Cardiac muscle cell (in vitro differentiated cells and primary cell): ENCODE results near the gene UBAP2L. TPM values are rescaled to one million over a fixed set of nuclear protein-coding genes. Genes with fewer than 3 reads are reported as not detected.

Experiments
- DNase-seq, 2 donors: peaks; one replicate each; pipeline versions ENCODE4 v3.0.0 to v3.0.0-alpha.2; 2010 to 2017; ENCODE audit warnings: low read depth in 1 of 2, low spot score in 1 of 2
- H3K27ac ChIP-seq: fragments of 200-600 bp; sonication (generic); 2 replicates; pipeline ENCODE4 v1.5.1; 2016
- H3K27me3 ChIP-seq: fragments of 200-600 bp; sonication (generic); 2 replicates; pipeline ENCODE4 v1.6.0; 2016; ENCODE audit warnings: control low read depth
- H3K36me3 ChIP-seq: fragments of 200-600 bp; sonication (generic); 2 replicates; pipeline ENCODE4 v1.5.1; 2016; ENCODE audit warnings: control low read depth
- H3K4me1 ChIP-seq: fragments of 200-600 bp; sonication (generic); 2 replicates; pipeline ENCODE4 v1.8.1; 2017; ENCODE audit warnings: low read depth, mild to moderate bottlenecking, mixed run types
- H3K4me3 ChIP-seq: fragments of 200-600 bp; sonication (generic); 2 replicates; pipeline ENCODE4 v1.5.1; 2016; ENCODE audit warnings: mild to moderate bottlenecking
- H3K9me3 ChIP-seq: fragments of 200-600 bp; sonication (generic); 2 replicates; pipeline ENCODE4 v1.5.1; 2017; ENCODE audit warnings: low read depth, mild to moderate bottlenecking, control low read depth
- polyA plus RNA-seq: library from polyadenylated mRNA; unstranded; fragments of >200 nt; fragmentation: Nextera tagmentation; extraction: Ambion mirVana; gene quantifications from 2 replicates; pipeline ENCODE4 v1.2.1, GENCODE V29; 2016
- total RNA-seq: library from RNA; depleted of rRNA; stranded (reverse); fragments of >200 nt; gene quantifications from 2 replicates; pipeline ENCODE4 v1.2.3, GENCODE V29; 2016
- TF ChIP-seq, protein P1 (sequence below): IDR thresholded peaks from 2 replicates; pipeline ENCODE4 v1.5.1; 2012; ENCODE audit warnings: low read depth, mild to moderate bottlenecking, low read length

Gene UBAP2L
- total and polyA plus RNA-seq, 2 experiments from 2014 or later, result 142 to 190 TPM

GRCh38 chr1:154237880-154238506 lies 17.2 kb downstream of the UBAP2L start:
- Histone ChIP-seq H3K9me3 (no peaks in the 10 kb centered on the region), H3K4me1 (no peaks in the 10 kb centered on the region), H3K27ac (no peak overlapping the region), H3K36me3 (peaks cover 88% of the 10 kb centered on the region), H3K27me3 (no peaks in the 10 kb centered on the region), H3K4me3 (no peak overlapping the region)
- DNase-seq, result no peak
- TF ChIP-seq, protein P1, sequence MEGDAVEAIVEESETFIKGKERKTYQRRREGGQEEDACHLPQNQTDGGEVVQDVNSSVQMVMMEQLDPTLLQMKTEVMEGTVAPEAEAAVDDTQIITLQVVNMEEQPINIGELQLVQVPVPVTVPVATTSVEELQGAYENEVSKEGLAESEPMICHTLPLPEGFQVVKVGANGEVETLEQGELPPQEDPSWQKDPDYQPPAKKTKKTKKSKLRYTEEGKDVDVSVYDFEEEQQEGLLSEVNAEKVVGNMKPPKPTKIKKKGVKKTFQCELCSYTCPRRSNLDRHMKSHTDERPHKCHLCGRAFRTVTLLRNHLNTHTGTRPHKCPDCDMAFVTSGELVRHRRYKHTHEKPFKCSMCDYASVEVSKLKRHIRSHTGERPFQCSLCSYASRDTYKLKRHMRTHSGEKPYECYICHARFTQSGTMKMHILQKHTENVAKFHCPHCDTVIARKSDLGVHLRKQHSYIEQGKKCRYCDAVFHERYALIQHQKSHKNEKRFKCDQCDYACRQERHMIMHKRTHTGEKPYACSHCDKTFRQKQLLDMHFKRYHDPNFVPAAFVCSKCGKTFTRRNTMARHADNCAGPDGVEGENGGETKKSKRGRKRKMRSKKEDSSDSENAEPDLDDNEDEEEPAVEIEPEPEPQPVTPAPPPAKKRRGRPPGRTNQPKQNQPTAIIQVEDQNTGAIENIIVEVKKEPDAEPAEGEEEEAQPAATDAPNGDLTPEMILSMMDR, result no peak

DNA sequence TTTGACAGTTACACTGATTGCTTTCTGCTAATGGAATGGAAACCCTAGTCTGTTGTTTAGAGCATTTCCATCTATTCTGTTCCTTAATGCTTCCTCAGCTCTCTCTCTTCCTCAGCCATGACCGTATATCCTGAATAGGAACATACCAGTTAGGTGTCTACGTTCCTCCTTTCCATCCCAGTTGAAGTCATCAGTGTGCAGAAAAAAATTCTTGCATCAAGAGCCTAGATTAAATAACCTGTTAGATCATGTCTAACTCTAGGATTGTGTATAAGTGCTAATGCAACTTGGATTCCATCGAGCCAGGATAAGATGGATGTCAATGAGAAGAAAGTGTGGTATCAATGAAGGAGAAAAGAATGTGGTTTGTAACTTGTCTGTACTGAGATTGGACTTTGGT lies 18.7 kb downstream of the UBAP2L start:
- peaks cover 91% of the 10 kb centered on the region for H3K36me3 ChIP-seq
- H3K27me3 ChIP-seq, result no peaks in the 10 kb centered on the region
- no peak overlapping the region for H3K27ac ChIP-seq
- H3K9me3 ChIP-seq, result no peaks in the 10 kb centered on the region
- no peaks in the 10 kb centered on the region for H3K4me1 ChIP-seq
- no peak for DNase-seq
- TF ChIP-seq, protein P1, result no peak
- no peak overlapping the region for H3K4me3 ChIP-seq

- TF ChIP-seq, protein P1, result no peak
- Histone ChIP-seq H3K36me3 (peaks cover 91% of the 10 kb centered on the region), H3K27me3 (no peaks in the 10 kb centered on the region), H3K4me3 (no peak overlapping the region), H3K9me3 (no peaks in the 10 kb centered on the region), H3K4me1 (no peaks in the 10 kb centered on the region), H3K27ac (no peak overlapping the region)
- DNase-seq, result no peak
Measured at GRCh38 chr1:154240294-154240833, 19.6 kb downstream of the UBAP2L start.

DNA sequence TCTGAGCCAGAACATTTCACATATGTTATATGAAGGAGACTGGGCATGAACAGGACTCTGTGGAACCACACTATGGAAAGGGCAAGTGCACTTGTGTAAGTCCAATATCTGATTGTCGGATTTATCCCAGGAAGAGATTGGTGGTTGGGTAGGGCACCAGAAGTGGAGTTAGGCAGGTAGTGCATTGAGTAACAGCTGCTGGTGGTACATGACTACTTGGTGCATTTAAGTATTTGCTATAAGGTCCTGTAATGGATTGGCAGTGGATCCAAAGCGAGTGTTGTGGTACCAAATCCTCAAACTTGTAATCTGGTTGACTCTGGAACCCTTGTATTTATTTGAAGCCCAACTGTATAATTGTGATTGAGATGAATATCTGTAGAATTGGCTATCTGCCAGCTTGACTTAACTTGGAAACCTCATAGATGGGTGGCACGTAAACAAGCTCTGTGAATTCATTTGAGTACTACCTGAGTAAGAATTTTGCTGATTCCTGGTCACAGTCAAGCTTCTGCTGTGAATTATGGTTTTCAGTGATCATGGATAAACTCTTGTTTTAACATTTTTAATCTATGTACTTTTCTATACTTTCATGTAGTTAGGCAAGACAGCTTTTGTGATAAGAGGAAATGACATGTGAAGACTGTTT lies 21.1 kb downstream of the UBAP2L start:
- H3K27me3 ChIP-seq, result no peaks in the 10 kb centered on the region
- H3K9me3 ChIP-seq, result no peaks in the 10 kb centered on the region
- no peak overlapping the region for H3K4me3 ChIP-seq
- peaks cover 91% of the 10 kb centered on the region for H3K36me3 ChIP-seq
- no peaks in the 10 kb centered on the region for H3K4me1 ChIP-seq
- H3K27ac ChIP-seq, result no peak overlapping the region
- DNase-seq, result no peak
- TF ChIP-seq, protein P1, result no peak

- Histone ChIP-seq H3K4me1 (no peaks in the 10 kb centered on the region), H3K36me3 (peaks cover 88% of the 10 kb centered on the region), H3K27me3 (no peaks in the 10 kb centered on the region), H3K4me3 (no peak overlapping the region), H3K27ac (no peak overlapping the region), H3K9me3 (no peaks in the 10 kb centered on the region)
- DNase-seq, result no peak
- TF ChIP-seq, protein P1, result no peak
Measured at GRCh38 chr1:154253671-154254070, 32.9 kb downstream of the UBAP2L start.
